ENCODE measurements around the gene GPR107.

GPR107 gene

DNA sequence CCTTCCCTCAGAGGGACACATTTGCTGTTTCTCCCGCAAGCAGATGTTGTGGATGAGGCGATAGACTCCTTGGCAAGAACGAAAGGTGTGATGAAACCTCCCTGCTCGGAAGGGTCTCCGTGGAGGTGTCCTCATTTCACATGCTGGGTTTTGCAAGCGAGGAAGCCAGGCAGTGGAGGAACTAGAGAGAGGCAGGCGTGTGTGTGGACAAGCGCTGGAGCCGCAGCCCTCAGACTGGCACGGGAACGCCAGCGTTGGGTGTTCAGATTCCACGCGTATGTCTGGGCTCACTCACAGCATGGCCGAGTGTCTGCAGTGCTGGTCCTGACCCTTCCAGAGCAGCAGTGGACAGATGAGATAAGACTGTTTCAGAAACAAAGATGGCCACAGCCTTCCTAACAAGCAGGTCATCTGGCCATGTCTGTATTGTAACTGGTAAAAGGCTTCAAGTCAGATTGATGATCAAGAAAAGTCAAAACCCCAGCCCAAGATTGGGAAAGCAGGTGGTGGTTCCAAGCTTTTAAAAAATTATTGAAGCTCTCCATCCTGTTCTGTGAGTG lies 83.5 kb downstream of the GPR107 start:
- no peak for DNase-seq (ENCODE audit: low read depth)

DNA sequence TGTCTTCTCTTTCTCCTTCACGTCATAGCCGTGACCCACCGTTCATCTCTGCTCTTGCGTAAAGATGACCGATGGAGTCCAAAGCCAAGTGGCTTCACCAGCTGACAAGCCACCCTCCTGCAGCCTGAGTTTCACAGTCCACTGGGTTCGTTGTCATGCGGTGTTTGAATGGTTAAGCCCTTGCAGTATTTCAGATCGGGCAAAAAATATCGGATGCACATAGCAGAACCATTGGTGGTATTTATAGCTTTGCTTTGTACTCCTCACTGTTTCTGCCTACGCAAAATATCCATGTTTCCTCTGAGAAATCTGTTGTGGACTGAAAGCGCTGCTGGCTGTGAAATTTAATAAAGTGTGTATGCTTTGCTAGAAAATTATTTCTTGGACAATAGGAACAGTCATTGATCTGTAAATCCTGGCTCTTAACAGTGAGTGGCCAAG lies 84.0 kb downstream of the GPR107 start:
- no peak for DNase-seq (ENCODE audit: low read depth)

DNA sequence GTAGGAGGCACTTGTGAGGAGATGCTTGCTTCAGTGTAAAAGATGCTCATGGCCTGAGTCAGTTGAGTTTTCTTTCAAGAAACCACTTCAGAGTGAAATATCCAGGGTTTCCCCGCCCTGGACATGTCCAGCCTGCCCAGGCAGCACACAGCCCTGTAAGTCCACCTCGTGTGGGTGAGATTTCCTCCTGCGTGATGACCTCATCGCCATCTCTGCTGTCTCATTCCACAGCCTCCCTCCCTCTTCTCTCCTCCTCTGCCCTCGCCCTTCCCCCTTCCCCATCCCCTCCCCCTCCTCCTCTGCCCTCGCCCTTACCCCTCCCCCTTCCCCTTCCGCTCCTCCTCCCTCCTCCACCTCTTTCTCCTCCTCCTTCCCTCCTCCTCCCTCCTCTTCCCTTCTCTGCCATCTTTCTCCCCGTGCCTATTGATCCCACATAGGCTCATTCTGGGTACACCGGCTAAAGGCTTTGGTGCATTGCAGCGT lies 84.5 kb downstream of the GPR107 start:
- no peak for DNase-seq (ENCODE audit: low read depth)

DNA sequence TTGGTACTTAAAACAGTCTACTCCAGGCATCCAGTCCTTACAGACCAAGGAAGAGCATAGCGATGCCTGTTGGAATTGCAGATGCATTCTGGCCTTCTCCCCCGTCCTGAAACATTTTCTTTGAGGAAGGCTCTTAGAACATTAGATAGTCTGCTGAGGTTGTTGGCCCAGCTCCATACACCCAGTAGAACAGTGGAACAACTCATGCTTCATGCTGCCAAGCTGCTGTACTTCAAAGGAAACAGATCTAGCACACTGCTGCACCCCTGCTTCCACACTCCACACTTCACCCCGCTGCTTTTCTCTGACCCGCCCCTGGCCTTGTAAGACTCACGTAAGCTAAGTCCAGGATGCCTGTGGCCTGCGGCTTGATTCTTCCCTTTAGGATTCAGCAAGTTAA lies 85.1 kb downstream of the GPR107 start:
- no peak for DNase-seq (ENCODE audit: low read depth)

DNA sequence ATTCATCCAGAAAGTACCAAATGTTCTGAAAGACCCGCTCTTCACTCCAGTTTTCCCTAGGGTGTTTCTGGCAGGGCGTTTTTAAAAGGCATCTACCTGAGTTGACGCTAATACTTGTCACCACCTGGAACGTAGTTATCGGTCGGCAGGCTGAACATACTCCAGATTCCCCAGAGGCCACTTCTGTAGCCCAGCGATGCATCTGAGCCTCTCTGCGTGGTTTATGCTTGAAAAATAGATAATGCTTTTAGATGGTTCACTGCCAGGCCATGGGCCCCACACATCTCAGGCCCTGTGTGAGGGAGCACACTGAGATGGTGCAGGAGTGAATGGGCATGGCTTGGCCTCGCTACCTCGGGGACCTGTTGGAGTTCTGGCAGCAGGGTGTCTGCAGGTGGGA lies 85.5 kb downstream of the GPR107 start:
- DNase-seq (ENCODE audit: low read depth), result no peak

DNA sequence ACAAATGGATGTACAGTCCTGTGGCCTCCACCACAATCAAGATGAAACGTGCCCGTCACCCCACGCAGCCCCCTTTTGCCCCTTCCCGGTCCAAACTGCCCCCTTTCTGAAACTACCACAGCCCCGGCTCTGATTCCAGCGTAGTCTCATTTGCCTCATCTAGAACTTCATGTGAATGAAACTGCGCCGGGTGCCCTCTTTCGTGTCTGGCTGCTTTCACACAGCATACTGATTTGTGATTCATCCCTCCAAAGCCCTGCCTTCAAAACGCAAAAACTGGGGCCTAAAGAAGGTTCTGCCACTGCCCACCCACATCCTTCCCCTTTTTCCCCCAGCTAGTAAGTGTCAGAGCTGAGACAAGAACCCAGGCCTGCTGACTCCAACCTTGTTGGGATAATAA lies 87.0 kb downstream of the GPR107 start:
- no peak for DNase-seq (ENCODE audit: low read depth)

DNA sequence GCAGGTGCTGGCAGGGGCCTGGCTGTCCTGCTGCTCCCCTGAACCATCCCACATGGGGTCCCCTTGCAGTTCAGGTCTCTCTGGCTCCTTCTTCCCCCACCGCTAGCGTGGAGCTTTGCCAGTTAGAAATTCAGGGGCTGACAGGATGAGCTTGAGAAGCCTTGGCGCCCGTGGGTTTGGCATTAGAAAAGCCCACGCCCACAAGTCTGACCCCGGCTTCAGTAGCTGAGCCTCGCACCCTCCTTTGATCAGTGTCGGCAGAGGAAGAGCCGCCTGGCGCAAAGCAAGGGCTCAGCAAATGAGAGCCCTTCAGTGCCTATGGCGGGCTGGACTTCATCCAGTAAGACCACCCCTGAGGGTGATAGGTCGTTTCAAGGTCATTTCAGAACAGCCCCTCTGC lies 88.3 kb downstream of the GPR107 start:
- DNase-seq (ENCODE audit: low read depth), result no peak

DNA sequence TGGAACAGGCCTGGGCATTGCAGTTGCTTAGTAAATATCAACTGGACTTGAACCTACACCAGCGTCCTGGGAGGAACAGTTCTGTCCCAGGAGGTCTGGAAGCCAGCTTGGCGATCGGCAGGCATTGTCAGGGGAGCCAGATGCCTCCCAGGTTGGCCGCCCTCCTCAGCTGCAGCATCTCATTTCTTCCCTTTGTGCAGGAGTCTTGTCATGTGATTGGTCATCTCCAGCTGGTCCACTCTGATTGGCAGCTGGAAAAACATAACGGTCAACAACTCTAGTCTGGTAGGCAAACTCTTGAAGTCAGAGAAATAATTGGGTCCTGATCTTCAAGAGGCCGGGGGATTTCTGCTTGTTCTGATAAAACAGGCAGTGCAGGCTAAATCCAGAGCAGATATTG lies 88.9 kb downstream of the GPR107 start:
- DNase-seq (ENCODE audit: low read depth), result no peak

DNA sequence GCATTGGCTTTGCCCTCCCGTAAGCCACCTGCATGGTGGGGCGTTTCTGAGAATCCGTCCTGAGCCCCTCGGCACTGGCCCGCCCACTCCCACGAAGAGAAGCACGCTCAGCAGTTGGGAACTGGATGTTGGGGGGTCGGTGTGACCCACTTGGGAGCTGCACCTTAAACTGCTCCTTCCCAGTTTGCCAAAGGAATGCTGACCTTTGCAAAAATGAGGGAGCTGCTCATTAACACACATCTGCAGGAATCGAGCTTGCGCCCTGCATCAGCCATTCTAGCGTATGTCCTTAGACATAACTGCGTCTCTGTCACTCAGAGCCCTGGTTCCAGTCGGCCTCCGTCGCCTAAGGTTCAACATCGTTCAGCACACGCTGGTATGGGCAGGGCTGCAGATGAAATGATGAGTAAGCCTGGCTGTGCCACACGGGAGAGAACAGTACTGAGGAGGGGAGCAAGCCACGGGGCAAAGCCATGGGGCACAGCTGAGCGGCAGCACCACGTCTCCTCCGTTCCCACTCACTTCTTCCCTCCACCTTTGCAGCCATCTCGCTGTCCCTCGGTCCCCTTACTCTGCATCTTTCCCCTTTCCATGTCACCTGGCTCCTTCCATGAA lies 89.7 kb downstream of the GPR107 start:
- DNase-seq (ENCODE audit: low read depth), result no peak

DNA sequence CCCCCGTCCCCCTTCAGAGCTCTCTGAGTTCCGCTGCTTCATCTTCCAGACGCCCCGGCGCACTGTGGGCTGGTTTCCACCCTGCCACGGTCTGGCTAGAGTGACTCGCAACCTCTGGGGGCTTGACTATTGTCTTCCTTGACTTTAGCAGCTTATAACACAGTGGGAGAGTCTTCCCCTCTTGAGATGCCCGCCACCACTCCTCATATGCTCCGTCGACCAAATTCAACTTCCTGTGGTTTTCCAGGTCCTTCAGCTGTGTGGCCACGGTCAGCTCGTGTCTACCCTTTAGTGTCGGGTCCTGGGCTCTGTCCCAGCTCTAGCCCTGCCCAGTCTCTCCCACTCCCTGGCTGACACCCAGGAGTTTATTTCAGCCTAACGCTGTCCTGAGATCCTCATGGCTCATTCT lies 90.3 kb downstream of the GPR107 start:
- no peak for DNase-seq (ENCODE audit: low read depth)

DNA sequence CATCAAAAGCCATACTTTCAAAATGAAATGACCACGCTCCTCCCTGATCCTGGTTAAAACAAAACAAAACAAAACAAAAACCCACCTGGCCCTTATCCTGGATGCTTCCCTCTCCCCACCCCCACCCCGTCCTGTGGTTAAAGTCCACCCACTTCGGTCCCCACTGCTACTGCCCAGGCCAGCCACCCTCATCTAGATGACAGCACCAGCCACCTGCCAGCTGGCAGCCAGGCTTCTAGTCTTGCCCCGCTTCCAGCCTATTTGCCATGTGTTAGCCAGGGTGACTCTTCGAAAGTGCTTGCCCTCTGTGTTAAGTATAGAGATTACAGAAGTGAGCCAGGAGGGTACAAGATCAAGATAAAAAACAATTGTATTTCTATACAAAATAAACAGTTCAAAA lies 91.0 kb downstream of the GPR107 start:
- DNase-seq (ENCODE audit: low read depth), result no peak

DNA sequence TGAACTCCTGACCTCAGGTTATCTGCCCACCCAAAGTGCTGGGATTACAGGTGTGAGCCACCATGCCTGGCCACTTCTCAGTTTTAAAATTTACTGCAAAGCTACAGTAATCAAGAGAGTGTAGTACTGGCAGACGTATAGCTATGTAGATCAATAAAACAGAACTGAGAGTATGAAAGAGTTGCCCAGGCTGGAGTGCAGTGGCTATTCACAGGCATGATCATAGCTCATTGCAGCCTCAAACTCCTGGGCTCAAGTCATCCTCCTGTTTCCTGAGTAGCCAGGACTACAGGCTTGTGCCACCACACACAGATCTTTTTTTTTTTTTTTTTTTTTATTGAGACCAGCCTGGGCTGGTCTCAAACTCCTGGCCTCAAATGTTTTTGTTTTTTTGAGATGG lies 92.0 kb downstream of the GPR107 start:
- no peak for DNase-seq (ENCODE audit: low read depth)

DNA sequence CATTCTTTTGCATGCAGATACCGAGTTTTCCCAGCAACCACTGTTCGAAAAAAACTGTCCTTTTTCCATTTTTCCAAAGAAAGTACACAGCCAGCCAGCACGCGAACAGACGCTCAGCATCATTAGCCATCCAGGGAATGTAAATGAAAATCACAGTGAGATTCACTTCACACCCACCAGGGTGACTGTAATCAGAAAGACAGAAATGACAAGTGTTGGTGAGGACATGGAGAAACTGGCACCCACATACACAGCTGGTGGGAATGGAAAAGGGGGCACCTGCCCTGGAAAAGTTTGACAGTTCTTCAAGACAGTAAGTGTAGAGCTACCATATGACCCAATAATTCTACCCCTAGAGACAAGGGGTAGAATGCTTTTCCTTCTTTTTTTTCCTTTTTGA lies 93.5 kb downstream of the GPR107 start:
- DNase-seq (ENCODE audit: low read depth), result no peak

DNA sequence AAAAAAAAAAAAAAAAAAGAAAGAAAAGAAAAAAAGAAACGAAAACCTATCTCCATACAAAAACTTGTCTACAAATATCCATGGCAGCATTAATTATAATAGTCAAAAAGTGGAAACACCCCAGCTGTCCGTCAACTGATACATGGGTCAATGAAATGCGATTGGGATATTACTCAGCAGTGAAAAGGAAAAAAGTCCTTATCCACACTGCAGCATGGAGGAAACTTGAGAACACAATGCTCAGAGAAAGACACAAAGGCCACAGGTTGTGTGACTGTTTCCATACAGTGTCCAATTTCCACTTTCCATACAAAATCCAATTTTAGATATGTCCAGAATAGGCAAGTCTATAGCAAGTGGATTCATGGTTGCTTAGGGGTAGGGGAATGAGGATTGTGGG lies 94.2 kb downstream of the GPR107 start:
- no peak for DNase-seq (ENCODE audit: low read depth)

DNA sequence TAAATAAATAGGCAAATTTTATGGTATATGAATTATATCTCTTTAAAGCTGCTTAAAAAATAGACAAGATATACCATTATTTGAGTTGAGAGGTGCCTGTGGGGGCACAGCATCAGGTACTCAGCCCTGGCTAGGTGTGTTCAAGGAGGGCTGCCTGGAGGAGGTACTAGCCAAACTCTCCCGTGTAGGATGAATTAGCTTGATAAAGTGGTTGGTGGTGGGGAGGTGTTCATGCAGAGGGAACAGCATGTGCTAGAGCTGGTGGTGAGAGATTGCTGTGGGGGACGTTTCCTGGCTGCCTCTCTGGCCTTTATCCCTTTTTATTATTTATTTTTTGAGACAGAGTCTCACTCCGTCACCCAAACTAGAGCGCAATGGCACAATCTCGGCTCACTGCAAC lies 95.3 kb downstream of the GPR107 start:
- no peak for DNase-seq (ENCODE audit: low read depth)

DNA sequence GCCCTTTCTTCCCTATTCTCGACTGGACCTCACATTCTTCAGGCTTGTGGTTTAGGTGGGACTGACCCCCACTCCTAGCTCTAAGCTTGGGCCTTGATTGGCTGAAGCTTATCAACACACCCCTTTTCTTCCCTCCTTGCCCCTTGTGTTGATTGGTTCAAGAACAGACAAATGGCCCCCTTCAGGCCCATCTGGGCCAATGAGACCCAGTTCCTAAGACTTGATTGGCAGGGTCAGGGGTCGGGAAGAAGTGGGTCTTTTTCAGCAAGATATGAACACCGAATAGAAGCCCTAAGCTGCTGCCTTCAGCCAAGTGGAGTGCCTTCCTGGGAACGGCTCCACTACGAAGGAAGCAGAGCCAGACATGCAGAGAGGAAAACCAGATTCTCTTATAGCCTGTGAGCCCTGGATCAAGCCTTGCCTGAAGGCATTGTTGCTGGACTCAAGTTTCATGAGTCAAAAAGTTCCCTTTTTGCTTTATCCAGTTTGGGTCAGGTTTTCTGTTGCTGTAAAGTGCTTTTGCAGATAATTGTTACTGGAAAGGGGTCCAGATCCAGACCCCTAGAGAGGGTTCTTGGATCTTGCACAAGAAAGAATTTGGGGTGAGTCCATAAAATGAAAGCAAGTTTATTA lies 96.1 kb downstream of the GPR107 start:
- no peak for DNase-seq (ENCODE audit: low read depth)

DNA sequence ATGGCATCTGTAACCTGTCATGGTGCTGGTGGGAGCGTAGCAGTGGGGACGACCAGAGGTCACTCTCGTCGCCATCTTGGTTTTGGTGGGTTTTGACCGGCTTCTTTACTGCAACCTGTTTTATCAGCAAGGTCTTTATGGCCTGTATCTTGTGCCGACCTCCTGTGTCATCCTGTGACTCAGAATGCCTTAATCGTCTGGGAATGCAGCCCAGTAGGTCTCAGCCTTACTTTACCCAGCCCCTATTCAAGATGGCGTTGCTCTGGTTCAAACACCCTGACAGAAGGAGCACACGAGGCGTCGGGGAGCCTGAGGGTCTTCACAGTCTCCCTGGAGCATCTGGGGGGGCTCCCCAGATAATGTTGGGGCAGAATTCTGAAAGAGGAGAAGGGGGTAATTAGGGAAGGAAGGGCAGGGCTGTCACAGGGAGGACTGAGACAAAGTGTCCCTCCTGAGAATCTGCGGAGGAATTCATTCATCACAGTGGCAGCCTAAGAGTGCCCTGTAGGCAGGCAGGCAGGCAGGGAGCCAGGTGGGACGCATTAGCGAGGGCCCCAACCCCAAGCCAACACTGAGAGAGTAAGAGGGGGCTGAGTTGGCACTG lies 97.2 kb downstream of the GPR107 start:
- no peak for DNase-seq (ENCODE audit: low read depth)

DNA sequence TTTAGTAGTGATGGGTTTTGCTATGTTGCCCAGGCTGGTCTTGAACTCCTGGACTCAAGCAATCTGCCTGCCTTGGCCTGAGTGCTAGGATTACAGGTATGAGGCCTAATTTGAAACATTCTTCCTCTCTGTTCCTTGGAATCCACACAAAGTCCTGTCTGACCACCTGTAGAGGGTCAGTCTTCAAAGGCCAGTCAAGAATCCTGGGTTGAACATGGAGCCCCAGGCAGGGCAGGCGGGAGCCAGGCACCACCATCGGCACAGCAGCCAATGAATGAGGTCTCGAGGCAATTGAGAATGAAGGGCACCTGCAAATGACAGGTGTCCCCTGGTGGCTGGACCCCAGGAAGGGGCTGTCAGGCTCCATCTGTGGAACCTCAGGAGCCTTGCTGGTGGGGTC lies 101.1 kb downstream of the GPR107 start:
- DNase-seq (ENCODE audit: low read depth), result no peak

DNA sequence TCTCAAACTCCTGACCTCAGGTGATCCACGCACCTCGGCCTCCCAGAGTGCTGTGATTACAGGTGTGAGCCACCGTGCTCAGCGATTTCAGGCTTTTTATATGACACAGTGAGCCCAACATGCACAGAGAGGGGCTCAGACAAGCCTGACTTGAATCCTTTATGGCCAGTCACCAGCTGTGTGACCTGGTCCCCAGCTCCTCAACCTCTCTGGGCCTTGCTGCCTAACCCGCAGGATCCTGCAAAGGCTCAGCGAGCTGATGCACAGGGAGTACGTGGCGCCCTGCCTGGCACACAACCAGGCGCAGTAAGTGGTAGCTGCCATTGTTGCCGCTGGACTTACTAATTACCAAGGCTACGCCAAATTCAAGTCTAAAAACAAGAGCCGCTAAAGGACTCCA lies 101.9 kb downstream of the GPR107 start:
- no peak for DNase-seq (ENCODE audit: low read depth)

DNA sequence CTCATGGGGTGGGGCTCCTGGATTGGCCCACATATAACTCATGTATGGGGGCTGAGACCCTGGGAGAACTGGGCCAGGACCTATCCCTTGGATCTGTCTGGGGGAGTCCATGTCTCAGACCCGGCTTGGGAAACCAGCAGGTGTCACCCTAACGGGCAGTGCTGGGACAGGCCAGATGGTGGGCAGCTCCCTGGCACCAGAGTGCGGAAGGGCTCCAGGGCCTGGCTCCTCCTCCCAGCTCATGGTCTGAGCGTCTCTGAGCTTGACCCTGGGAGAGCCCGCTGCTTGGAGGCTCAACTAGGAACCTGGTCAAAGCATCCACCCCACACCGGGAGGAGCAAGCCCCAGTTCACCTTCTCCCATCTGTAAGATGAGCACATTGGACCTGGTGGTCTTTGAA lies 103.0 kb downstream of the GPR107 start:
- no peak for DNase-seq (ENCODE audit: low read depth)

DNA sequence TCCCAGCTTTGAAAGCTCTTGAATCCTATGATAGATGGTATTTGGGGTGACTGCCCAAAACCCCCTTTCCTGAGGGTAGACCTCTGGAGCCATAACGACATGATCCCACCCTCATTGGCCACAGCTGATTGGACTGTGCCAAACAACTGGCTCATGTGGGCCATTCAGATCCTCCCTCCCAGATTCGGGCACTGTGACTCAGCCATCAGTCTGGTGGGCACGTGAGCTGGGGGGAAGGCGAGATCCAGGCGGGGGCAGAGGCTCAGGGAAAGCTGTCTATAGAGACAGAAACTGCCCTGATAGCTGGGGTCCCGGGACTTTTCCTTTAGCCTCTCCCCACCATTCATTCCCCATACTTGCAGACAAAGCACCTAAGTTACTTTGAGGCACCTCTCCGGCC lies 103.4 kb downstream of the GPR107 start:
- no peak for DNase-seq (ENCODE audit: low read depth)

DNA sequence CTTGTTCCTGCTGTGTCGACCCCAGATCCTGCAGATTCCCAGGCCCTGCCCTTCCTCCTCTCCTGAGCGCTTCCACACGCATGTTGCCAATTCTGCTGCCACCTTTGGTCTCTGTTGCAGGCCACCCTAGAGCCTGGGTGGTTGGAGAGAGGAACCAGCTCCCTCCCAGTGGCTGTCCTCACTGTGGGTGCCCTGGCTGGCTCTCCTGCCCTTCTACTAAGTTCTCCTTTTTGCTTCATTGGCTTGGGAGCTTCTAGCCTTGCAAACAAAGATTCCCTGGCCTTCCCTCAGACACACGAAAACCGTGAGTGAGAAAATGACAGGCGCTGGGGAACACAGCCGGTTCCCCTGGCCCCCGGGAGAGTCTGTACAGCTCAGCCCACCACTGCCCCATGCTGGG lies 104.3 kb downstream of the GPR107 start:
- DNase-seq (ENCODE audit: low read depth), result no peak

DNA sequence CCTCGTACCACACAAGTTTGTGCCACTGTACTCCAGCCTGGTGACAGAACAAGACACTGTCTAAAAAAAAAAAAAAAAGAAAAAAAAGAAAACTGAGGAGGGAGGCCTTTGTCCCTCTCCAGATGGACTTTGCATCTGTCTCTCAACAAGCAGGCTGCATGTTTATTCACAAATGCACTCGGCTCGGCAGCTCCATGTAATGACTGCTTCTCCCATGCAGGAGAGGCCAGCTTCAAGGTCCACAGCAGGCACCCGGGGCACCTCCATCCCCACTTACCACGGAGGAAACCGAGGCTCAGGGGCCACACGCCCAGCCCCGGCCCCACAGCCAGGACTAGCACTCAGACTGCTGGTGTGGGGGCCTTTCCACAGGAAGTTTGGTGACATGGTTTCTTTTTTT lies 105.4 kb downstream of the GPR107 start:
- no peak for DNase-seq (ENCODE audit: low read depth)

Data from T follicular helper cell (primary cell).